Eye (tissue), 1 donor: Measurements from ENCODE around the gene ST6GALNAC2.
A peak's percentile ranks its signal among the peaks of the same experiment; 100 is the strongest.
"Not testable (repeated sequence)": the region's sequence is repeated elsewhere in the genome, so short reads cannot be mapped to it uniquely, and the experiment has no call there.

Source experiments
- DNase-seq: peaks from one replicate; pipeline ENCODE4 v3.0.0-alpha.2; 2015

The ST6GALNAC2 gene

DNA sequence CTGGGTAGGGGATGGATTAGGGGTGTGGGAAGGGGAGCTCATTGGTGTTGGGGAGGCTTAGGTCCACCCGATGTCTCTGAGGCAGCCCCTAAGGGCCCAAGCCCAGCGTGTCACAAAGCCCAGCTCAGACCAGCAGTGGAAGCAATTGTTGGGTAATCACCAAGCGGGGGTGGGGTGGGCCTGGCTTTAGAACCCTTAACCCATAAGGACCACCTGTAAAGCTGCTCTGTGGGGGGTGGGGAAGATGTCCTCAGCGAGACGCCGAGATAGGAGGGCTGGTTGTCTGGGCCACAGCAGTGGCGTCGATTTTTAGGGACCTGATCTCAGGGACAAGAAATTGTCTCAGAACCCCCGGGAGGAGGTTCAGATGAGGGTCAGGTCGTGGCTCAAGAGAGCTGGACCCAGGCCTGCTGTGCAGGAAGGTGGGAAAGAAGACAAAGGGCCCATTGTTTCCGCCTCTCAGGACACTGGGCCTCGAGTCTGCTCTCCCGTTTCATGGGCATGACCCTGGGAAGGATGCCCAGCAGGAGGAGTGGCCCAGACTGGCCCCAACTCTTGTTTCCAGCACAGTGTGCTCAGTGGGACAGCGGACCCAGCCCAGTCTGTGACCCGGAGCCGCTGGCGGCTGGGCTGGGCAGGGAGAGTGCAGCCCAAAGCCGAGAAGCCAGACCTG is 15.9 kb downstream of the ST6GALNAC2 start:
- peak; percentile 78 for DNase-seq

DNA sequence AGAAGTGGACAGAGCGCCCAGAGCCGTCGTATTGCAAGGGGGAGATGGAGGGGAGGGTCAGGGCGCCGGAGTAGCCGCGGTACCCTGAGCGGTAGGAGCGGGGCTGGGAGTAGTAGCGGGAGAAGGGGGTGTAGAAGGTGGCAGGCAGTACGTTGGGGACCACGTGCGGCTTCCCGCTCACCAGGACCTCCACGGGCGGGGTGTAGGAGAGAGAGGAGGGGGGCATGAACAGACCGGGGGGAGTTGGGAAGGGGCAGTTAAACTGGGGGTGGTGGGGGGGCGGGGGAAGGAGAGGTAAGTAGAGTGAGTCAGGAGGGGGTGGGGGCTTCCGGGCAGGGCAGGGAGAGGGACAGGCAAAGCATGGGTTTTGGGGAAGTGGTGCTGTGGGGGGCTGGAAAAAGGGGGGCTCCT is 16.8 kb downstream of the ST6GALNAC2 start:
- no peak for DNase-seq

DNA sequence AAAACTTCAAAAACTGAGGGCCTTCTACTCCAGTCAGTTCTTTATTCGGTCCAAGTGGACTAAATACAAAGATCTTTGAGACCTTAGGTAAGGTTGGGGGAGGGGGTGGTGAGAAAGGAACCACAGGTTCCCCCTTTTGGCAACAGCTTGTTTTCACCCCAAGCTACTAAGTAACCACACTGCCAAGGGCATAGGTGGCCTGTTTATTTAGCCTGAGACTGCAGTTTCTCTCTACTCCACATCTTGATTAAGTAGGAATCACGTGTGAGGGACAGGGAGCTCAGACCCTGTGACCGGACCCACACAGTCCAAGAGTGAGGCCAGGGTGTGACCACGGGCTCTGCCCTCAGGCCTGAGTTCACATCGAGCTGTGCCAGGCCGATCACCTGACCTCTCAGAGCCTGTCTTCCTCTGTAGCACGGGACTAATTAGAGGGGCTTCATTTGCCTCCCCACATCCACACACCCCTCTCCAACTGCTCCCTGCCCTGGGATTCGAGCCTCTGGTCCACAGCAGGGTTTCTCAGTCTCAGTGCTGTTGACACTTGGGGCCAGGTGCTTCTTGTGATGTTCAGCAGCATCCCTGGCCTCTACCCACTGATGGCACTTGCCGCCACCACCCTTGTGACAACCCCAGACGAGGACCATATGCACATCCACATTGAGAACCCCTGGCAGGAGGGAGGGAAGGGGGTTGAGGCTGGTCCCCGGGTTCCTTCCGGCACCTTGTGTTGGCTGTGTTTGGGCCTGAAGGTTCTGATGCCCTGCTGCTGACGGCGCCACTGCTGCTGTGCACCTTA is 17.8 kb downstream of the ST6GALNAC2 start:
- DNase-seq: no peak

DNA sequence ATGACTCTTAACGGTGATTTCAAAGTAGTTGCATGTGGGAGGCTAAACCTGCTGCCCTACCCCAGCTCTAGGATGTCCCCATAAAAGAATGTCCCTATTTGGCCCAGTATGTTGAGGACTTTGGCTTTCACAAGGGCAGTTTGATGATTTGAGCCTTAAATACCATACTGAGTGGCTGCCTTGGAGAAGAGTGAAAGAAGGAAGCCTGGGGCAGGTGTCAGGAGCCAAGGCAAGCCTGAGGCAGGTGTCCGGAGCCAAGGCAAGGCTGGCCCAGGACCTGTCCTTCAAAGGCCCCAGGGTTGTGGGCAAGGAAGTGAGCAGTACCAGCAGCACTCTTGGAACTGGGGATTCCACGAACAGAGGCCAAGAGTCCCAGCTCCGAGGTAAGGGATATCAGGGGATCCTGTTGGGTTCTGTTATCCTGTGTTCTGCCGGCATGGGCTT is 18.6 kb downstream of the ST6GALNAC2 start:
- no peak for DNase-seq

DNA sequence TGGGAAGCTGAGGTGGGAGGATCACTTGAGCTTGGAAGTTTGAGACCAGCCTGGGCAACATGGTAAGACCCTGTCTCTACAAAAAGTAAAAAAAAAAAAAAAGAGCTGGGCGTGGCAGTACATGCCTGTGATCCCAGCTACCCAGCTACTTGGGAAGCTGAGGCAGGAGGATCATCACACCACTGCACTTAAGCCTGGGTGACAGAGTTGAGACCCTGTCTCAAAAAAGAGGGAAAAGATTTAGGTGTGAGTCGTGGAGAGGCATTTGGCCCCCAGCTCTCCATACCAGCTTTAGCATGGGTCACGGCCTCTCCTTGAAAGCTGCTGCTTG is 19.1 kb downstream of the ST6GALNAC2 start:
- DNase-seq: no peak

DNA sequence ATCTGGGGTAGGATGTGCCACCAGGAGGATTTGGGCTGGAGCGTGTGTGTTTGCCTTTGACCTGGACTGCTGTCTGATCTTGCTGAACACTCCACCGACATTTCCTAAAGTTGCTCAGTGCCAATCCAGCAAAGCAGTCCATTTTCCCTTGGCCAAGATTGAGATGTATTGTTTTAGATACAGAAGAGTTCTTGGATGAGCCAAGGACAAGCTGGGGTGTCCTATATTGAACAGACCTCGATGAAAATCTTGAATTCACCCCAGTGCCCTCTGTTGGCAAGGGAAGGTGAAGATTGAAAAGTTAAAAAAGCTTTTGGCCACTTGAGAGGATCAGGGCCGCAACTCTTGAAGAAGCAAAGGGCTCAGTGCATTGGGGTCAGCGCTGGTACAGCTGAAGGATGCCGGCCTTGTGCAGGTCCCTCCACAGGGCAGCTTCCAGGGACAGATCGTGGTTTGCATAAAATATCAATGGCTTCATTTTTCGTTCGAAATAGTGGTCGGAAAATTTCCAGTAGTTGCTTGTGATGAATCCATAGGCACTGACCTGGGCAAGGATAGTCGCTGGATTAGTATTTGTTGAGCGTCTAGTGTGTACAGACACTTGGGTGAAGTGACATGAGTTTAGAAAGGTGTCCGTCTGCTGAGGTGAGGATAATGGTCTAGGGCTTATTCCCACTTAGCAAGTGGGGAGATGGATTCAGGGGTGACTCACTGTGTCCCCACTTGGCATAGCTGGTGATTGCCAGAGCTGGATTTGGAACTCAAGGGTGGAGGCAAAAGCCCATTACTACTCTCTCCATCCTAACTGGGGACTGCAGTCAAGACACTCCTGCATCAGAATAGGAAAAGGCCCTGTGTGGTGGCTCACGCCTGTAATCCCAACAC is 19.7 kb downstream of the ST6GALNAC2 start:
- no peak for DNase-seq

DNA sequence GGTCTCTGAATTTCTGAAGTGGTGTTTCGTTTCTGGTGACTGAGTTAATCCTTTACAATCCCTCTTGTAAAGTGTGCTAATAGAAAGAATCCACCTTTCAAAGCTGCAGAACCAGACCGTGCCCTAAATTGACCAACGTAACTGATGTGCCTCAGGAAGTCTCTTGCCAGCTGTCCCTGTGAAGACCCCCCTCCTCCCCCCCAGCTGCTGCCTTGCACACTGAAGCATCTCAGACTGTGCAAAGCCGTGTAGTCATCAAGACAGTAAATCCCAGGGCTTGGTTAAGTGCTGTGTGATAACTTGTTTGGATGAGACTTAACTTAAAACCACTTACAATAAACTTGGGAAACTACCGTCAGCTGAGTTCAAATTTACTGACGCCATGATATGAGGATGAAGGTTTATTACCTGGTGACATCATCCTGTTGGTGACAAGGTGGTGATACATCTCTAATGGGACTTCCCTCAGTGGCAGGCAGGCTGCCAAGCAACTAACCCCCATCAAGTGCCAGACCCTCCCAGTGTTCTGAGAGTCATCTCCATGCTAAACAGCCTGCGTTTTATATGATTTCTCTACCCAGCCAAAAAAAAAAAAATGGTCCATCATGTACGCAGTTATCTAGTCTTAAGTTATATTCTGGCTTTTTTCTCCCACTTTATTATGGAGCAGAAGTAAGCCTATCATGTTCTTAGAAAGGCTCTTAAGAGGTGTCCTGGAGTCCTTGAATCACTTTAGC is 20.5 kb downstream of the ST6GALNAC2 start:
- DNase-seq: not testable (repeated sequence)

DNA sequence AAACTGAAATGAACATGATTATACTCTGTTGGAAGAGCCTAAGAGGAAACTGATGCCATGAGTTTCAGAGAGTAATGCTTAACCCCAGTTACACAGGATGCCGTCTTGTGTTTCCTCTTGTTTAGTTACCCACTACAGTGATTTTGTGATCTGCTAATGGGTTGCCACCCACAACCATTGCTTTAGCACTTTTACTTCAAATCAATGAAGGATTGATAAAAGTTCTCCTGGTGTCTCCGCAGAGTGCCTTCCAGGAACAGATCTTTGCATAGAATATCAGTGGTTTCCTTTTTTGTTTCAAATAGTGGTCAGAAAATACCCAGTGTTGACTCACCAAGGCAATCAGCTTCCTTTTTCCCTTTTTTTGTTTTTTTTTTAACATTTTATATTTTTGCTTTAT is 22.3 kb downstream of the ST6GALNAC2 start:
- DNase-seq: not testable (repeated sequence)

DNA sequence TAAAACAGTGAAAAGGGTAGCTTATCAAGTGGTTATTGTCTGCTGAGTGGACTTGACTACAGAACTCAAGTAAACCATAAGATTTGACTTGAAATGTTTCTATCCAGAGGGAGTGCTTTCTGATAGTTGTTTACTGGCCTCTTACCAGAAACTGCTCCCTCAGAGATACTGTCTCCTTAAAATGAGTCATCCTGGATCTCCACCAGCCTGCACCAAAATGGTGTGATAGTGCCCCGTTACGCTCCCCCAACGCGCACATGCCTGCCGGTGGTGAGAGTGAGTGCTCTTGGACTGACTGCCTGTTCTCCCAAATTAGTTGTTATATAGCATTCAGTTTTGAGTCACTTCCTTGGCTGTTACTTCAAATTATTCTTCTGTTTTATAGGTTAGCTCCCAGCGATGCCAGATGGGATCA is 22.9 kb downstream of the ST6GALNAC2 start:
- no peak for DNase-seq

DNA sequence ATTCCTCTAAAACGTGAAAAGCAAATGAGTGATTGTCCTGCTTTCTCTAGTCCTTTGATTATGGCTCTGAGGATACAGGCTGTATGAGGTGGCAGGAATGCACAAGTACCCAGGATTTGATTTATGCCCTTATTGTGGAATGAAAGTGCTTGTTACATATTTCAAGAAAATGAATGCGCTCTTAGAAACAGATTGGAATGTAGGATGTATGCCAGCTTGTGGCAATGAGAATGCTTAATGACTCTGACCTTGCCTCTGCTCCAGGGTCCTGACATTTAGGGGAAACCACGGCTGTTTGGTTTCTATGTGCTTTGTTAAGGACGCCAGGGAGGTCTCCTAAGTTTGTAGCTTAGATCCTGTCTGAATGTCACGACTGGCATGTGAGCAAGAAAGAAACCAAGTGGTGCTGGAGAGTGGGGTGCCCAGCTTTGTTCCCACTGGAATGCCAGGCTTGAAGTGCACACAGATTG is 23.8 kb downstream of the ST6GALNAC2 start:
- no peak for DNase-seq

DNA sequence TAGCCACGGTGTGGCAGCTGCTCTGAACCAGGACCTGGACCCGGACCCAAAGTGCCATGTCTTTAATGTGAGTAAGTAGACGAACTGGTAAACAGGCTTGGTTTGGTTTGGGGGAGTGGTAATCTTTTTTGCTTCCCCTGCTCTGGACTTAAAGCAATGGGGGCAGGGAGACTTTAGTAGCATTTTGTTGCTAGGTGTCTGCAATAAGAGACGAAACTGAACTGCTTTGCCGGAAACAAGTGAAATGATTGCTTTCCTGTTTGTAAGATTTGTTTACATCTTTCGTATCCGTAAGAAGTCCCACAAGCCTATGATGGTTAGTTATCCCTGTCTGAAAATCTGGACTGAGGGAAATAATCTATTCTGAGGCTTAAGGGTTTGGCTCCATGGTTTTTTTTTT is 24.3 kb downstream of the ST6GALNAC2 start:
- DNase-seq: no peak

DNA sequence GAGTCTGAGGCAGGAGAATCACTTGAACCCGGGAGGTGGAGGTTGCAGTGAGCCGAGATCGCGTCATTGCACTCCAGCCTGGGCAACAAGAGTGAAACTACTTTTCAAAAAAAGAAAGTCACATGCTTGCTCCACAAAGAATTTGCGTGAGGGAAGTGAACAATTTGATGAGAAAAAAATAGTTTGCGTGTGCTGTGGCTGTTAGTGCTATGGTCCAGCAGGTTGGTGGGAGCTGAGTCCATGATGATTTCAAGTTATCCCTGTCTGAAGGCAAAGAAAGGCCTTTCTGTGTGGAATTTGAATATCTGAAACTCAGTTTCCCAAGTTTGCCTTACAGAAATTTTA is 24.8 kb downstream of the ST6GALNAC2 start:
- no peak for DNase-seq

DNA sequence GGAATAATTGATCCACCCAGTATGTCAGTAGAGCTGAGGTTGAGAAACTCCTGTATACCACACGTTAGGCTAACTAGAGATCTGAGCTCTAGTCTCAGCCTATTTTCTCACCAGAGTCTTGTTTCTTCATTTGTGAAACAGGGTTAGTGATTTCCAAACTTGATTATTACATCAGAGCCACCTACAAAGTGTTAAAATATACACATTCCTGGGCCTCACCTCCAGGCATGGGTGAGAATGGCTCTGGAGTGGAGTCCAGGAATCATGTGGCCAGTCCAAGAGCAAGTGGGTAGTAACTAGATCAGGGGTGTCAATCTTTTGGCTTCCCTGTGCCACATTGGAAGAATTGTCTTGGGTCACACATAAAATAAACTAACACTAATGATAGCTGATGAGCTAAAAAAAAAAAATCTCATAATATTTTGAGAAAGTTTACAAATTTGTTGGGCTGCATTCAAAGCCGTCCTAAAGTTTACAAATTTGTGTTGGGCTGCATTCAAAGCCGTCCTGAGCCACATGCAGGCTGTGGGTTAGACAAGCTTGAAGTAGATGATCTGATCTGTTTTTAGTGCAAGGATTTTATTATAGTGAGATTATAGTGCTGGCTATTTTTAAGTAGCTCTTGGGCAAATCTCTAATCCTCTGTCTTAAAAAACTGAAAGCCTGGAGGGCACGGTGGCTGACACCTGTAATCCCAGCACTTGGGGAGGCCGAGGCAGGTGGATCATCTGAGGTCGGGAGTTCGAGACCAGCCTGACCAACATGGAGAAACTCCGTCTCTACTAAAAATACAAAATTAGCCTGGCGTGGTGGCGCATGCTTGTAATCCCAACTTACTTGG is 25.4 kb downstream of the ST6GALNAC2 start:
- DNase-seq: no peak

DNA sequence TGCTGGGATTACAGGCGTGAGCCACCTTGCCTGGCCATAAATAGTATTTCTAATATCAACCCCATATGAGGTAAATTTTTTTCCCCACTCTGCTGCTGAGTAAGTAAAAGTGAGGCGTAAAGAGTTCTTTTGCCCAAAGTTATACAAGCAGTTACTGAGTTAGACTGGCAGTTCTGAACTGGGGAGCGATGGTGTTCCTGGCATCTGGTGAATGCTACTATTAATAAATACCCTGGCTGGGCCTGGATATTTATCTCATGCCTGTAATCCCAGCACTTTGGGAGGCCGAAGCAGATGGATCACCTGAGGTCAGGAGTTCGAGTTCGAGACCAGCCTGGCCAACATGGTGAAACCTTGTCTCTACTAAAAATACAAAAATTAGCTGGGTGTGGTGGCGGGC is 26.2 kb downstream of the ST6GALNAC2 start:
- DNase-seq: not testable (repeated sequence)

DNA sequence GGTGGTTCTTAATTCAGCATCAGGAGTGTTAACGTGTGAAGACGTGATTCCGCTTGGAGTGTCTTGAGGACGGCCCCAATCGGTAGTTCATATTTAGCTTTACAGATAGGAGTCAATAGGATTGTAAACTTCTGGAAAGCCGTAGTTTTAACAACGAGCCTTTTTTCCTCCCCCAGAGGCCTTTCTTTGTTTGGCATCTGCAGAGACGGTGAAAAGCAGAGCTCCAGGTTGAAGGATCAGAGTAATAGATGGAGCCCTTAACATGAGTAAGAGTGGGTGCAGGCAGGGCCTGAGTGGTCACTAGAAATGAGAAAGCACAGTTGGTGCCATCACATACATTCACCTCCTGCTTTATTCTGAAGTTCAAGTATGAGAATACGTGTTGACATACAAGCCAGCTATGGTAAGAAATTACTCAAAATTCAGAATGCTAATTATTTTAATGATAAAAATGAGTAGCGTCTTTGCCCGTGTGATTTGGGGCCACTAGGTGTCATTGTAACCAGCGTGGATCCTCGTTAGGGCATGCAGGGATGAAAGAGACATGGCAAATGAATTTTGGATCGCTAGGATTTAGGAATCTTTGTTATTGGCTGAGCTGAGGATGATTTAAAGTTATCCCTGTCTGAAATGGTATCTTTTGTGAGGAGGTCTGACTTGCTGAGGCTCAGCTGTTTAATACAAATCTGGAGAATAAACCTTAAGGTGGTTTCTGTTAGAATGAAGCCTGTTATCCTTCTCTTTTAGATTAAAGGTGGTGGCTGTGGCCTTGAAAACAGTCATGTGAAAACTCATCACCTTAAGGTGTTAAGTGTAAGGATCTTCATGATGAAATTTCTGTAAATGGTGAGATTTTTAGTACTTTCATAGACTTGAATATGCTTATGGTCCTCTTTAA is 27.2 kb downstream of the ST6GALNAC2 start:
- peak; percentile 64 for DNase-seq

DNA sequence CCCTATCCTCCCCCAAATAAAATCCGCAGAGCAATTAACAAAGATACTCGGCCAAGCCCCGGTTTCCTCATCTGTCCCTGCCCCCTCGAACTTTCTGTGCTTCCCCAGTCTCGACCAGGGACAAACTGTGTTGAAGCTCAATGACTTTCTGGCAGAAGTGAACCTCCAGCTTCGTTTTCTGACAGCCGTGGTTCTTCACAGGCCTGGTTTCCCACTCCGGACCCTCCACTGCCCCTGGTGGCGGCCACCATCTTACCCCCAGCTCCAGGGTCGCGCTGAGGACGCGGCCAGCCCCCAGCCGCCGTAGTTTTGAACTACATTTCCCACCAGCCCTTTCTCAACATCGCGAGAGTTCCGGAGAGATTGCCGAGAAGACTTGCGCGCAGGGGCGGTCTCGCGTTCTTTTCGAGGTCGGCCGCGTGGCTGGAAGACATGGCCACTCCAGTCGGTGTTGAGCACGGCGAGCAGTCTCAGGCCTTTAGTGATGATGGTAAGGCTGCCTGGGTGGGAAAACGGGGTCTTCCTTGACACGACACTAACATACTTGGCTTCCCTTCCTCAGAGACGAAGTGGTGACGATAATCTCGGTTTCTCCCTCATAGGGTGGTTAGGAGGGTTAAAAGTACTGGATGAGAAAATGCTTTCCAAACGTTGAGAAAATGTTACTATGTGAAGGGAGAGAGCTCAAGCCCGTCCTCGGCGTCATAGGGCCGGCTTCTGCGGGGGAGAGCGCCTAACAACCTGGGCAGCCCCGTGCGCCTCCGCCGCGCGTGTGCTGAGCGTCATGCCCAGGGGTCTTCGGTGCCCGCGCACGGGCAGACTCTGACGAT is 28.1 kb downstream of the ST6GALNAC2 start:
- peak; percentile 99 for DNase-seq

DNA sequence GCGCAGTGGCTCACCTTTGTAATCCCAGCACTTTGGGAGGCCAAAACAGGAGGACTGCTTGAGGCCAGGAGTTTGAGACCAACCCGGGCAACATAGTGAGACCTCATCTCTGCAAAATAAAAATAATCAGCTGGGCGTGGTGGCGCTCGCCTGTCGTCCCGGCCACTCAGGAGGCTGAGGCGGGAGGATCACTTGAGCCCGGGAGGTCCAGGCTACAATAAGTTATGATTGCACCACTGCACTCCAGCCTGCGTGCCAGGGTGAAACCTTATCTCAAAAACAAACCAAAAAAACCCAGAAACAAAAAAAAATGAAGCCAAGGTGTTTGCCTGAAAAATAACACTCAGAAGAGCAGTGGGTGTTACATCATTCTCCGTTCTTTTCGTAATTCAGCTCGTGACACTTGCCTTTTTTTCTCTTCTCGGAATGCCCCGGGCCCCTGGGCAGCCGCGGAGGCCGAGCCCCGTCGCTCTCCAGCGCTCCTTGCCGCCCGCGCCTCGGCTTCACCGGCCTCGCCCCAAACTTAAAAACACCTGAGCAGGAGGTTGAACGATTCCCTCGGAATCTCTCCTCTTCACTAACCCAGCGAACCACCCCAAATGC is 28.8 kb downstream of the ST6GALNAC2 start:
- no peak for DNase-seq

DNA sequence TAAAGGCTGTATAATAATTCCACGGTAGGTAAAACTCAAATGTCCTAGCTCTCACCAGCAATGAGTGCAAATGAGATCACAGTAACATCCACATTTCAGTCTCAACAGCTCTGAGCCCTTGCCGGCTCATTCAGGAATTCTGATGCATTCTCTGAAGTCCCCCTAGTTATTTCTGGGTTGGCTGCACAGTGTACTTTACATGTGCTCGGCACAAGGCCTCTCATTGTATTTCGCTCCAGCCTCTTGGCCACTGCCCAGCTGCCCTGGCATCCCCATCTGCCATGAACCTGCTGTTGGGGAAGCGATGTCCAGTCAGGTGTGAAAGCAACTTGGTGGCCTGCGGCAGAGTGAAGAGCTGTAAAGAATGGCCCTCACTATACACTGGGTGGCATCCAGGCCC is 31.5 kb downstream of the ST6GALNAC2 start:
- DNase-seq: no peak

DNA sequence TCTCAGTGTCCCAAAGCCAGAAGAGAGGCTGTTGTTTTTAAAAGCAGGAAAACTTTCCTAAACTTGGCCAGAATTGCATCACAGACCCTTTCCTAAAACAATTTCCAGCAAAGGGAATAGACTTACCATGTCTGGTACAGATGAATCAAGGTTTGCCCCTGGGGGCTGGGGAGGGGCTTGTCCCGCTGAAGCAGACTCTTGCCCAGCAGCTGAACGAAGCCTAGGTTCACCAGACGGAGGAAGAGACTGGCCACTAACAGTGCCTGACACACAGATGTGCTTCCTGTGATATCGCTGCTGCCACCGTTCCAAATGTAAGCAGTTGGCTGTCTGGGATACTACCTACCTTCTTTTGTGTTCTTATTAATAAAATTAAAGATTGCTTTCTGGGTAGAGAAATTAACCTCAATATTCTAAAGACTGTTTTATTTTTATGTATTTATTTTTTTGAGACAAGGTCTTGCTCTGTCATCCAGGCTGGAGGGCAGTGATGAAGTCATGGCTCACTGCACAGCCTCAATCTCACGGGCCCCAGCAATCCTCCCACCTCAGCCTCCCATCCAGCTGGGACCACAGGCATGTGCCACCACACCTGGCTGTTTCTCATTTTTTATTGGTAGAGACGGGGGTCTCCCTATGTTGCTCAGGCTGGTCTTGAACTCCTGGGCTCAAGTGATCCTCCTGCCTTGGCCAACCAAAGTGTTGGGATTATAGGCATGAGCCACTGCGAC is 32.3 kb downstream of the ST6GALNAC2 start:
- no peak for DNase-seq
